OCI-LY1 (cell line): Measurements from ENCODE around the gene KRTAP13-2.

ENCODE experiments used
- H2AFZ ChIP-seq: fragments of 200-600 bp; sonication (generic), shearing (Covaris generic); 2 replicates; pipeline ENCODE4 v1.6.0; 2014; ENCODE audit warnings: antibody characterized with exemption, mild to moderate bottlenecking, low read length
- H3F3A ChIP-seq: fragments of 200-600 bp; sonication (generic), shearing (Covaris generic); 2 replicates; pipeline ENCODE4 v1.6.0; 2014; ENCODE audit warnings: mild to moderate bottlenecking, antibody characterized with exemption, low read length, moderate library complexity; ENCODE audit not compliant: insufficient read depth
- H3K27ac ChIP-seq: fragments of 200-600 bp; sonication (generic); 2 replicates; pipeline ENCODE4 v1.5.1; 2014; ENCODE audit warnings: low read length, mixed run types, mild to moderate bottlenecking, low read depth; ENCODE audit not compliant: poor library complexity, severe bottlenecking
- H3K27me3 ChIP-seq: fragments of 200-600 bp; sonication (generic); 2 replicates; pipeline ENCODE4 v1.6.0; 2014; ENCODE audit warnings: antibody characterized with exemption, mild to moderate bottlenecking, low read length, moderate library complexity; ENCODE audit not compliant: insufficient read depth
- H3K36me3 ChIP-seq: fragments of 200-600 bp; sonication (generic); 2 replicates; pipeline ENCODE4 v1.6.1; 2014; ENCODE audit warnings: mild to moderate bottlenecking, antibody characterized with exemption, low read length, moderate library complexity, mixed read lengths; ENCODE audit not compliant: insufficient read depth
- H3K4me1 ChIP-seq: fragments of 200-600 bp; sonication (generic); 2 replicates; pipeline ENCODE4 v1.5.1; 2014; ENCODE audit warnings: mild to moderate bottlenecking, low read length, moderate library complexity; ENCODE audit not compliant: insufficient read depth, severe bottlenecking
- H3K4me2 ChIP-seq: fragments of 200-600 bp; sonication (generic), shearing (Covaris generic); 2 replicates; pipeline ENCODE4 v1.6.1; 2014; ENCODE audit warnings: low read length
- H3K4me3 ChIP-seq: fragments of 200-600 bp; sonication (generic); 2 replicates; pipeline ENCODE4 v1.5.1; 2014; ENCODE audit warnings: low read length, low read depth, mild to moderate bottlenecking, mixed read lengths; ENCODE audit not compliant: poor library complexity, severe bottlenecking
- H3K79me2 ChIP-seq: fragments of 200-600 bp; shearing (Covaris generic); 2 replicates; pipeline ENCODE4 v1.6.1; 2016; ENCODE audit warnings: mixed run types, low read length, mixed read lengths; ENCODE audit not compliant: insufficient read depth
- H3K9ac ChIP-seq: fragments of 200-600 bp; sonication (generic), shearing (Covaris generic); 2 replicates; pipeline ENCODE4 v1.6.1; 2014; ENCODE audit warnings: mild to moderate bottlenecking, low read length, mixed read lengths
- H3K9me2 ChIP-seq: fragments of 200-600 bp; sonication (generic), shearing (Covaris generic); 2 replicates; pipeline ENCODE4 v1.6.1; 2014; ENCODE audit warnings: low read depth, mild to moderate bottlenecking, low read length, mixed read lengths
- H3K9me3 ChIP-seq: fragments of 200-600 bp; shearing (Covaris generic); 2 replicates; pipeline ENCODE4 v1.6.1; 2014; ENCODE audit warnings: low read length, mixed read lengths
- H4K20me1 ChIP-seq: fragments of 200-600 bp; sonication (generic), shearing (Covaris generic); 2 replicates; pipeline ENCODE4 v1.6.0; 2016; ENCODE audit warnings: mild to moderate bottlenecking, low read length; ENCODE audit not compliant: insufficient read depth
- EZH2 ChIP-seq: fragments of 200-600 bp; sonication (generic), shearing (Covaris generic); IDR thresholded peaks from 2 replicates; pipeline ENCODE4 v1.8.0; 2017; ENCODE audit warnings: borderline replicate concordance, mixed run types, mild to moderate bottlenecking, antibody characterized with exemption, low read length, moderate library complexity, mixed read lengths
- TF ChIP-seq, protein P1 (sequence below): fragments of 200-600 bp; sonication (generic), shearing (Covaris generic); IDR thresholded peaks from 2 replicates; pipeline ENCODE4 v1.5.1; 2017; ENCODE audit warnings: mild to moderate bottlenecking, antibody characterized with exemption, low read length, moderate library complexity, mixed read lengths

Gene KRTAP13-2

DNA sequence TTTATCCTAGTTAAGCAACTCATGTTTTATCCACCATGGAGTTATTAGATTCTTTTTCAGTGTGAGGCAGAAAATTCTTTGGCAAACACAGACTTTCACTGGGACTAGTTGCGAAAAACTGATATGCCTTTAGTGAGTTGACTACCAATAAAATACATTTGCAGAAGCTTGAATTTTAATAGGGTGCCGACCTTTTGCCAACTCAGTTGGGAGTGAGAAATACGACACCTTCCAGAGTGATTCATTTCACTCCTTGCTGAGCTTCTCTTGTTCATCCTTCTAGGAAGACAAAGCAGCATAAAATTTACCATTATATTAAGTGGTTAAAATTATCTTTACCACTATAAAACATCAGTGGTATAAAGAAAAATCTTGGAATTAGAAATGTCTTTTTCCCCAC is 22.5 kb downstream of the KRTAP13-2 start:
- Histone ChIP-seq H3K27ac (no peak overlapping the region), H2AFZ (no peak overlapping the region), H3K9me3 (no peaks in the 10 kb centered on the region), H3K79me2 (no peaks in the 10 kb centered on the region), H3K4me1 (no peaks in the 10 kb centered on the region), H3K9me2 (no peaks in the 10 kb centered on the region), H3K36me3 (no peaks in the 10 kb centered on the region), H3F3A (no peaks in the 10 kb centered on the region), H4K20me1 (no peaks in the 10 kb centered on the region), H3K4me3 (no peak overlapping the region), H3K27me3 (no peaks in the 10 kb centered on the region), H3K9ac (no peak overlapping the region), H3K4me2 (no peak overlapping the region)
- TF ChIP-seq, protein P1, sequence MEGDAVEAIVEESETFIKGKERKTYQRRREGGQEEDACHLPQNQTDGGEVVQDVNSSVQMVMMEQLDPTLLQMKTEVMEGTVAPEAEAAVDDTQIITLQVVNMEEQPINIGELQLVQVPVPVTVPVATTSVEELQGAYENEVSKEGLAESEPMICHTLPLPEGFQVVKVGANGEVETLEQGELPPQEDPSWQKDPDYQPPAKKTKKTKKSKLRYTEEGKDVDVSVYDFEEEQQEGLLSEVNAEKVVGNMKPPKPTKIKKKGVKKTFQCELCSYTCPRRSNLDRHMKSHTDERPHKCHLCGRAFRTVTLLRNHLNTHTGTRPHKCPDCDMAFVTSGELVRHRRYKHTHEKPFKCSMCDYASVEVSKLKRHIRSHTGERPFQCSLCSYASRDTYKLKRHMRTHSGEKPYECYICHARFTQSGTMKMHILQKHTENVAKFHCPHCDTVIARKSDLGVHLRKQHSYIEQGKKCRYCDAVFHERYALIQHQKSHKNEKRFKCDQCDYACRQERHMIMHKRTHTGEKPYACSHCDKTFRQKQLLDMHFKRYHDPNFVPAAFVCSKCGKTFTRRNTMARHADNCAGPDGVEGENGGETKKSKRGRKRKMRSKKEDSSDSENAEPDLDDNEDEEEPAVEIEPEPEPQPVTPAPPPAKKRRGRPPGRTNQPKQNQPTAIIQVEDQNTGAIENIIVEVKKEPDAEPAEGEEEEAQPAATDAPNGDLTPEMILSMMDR, result no peak

DNA sequence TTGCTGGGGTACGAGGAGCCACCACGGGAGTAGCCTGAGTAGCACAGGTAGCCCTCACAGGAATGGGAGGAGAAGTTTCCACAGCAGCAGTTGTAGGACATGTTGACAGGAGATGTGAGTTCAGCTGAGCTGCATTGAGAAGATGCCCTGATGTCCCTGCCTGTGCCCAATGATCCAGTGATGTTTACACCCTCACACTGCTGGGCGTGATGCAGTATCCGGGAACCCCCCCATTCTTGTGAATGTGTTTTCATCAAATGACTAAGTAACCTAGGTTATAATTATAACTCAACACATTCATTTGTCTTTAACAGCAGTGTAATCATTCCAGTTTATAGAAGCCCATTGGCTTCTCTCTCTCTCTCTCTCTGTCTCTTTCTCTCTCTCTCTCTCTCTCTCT is 23.6 kb downstream of the KRTAP13-2 start, which contains the start of gene KRTAP23-1:
Gene KRTAP23-1, minus strand, starts transcription at position 101 of the 400 bp plus-strand sequence. Its CDS starts 0 bp downstream, at position 101.
- Histone ChIP-seq H2AFZ (no peak within 1 kb of the TSS), H3K9me2 (no peaks in the 10 kb centered on the region), H4K20me1 (no peaks in the 10 kb centered on the region), H3K4me1 (no peaks in the 10 kb centered on the region), H3K79me2 (no peaks in the 10 kb centered on the region), H3F3A (no peaks in the 10 kb centered on the region), H3K36me3 (no peaks in the 10 kb centered on the region), H3K27me3 (no peaks in the 10 kb centered on the region), H3K4me2 (no peak within 1 kb of the TSS), H3K9ac (no peak within 1 kb of the TSS), H3K9me3 (no peaks in the 10 kb centered on the region), H3K4me3 (no peak within 1 kb of the TSS), H3K27ac (no peak within 1 kb of the TSS)
- no peak for TF ChIP-seq EZH2
- TF ChIP-seq, protein P1, result no peak

DNA sequence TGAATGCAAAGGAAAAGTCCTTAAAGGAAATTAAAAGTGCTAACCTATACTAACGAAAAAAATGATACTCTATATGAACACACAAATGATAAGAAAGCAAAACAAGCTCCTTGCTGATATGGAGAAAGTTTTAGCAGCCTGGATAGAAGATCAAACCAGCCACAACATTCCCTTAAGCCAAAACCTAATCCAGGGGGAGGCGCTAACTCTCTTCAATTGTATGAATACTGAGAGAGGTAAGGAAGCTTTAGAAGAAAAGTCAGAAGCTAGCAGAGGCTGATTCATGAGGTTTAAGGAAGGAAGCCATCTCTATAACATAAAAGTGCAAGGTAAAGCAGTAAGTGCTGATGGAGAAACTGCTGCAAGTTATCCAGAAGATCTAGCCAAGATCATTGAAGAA is 27.1 kb downstream of the KRTAP13-2 start:
- Histone ChIP-seq H3K27ac (no peak overlapping the region), H3K79me2 (no peaks in the 10 kb centered on the region), H3K4me1 (no peaks in the 10 kb centered on the region), H3K27me3 (no peaks in the 10 kb centered on the region), H2AFZ (no peak overlapping the region), H3F3A (no peaks in the 10 kb centered on the region), H3K9ac (no peak overlapping the region), H3K9me2 (no peaks in the 10 kb centered on the region), H3K36me3 (no peaks in the 10 kb centered on the region), H3K4me3 (no peak overlapping the region), H3K9me3 (no peaks in the 10 kb centered on the region), H3K4me2 (no peak overlapping the region), H4K20me1 (no peaks in the 10 kb centered on the region)
- TF ChIP-seq EZH2, result no peak
- TF ChIP-seq, protein P1, result no peak
